GM12878 (cell line): ENCODE data around the gene TGFBR3. TPM values are rescaled to one million over a fixed set of nuclear protein-coding genes. Genes with fewer than 3 reads are reported as not detected.

ENCODE experiments used
- ATAC-seq: fragments of 200-7000 bp; cut with Tn5 transposase; 3 replicates; pipeline ENCODE4 v1.9.1; 2020; ENCODE audit warnings: mild to moderate bottlenecking, moderate library complexity
- BruUV-seq: library from RNA; stranded (reverse); fragments of 400-500 nt; replicated peaks from 2 replicates; lab custom pipeline; 2021; lab: Mats Ljungman, UMichigan
- CTCF ChIA-PET: fragments of 300-600 bp; sonication (Branson Sonifier 250); formaldehyde crosslinking; extraction: SDS; loops from one replicate; lab custom pipeline; 2021; ENCODE audit warnings: inconsistent platforms; lab: Yijun Ruan, JAX
- POLR2A ChIA-PET: fragments of 350-600 bp; formaldehyde crosslinking; extraction: SDS; loops from one replicate; lab custom pipeline; 2021; ENCODE audit warnings: inconsistent platforms; lab: Charles Lee
- RAD21 ChIA-PET: fragments of 300-600 bp; sonication (Branson Sonifier 250); formaldehyde crosslinking; loops from one replicate; lab custom pipeline; 2023; ENCODE audit warnings: antibody characterized with exemption; ENCODE audit not compliant: unreplicated experiment; lab: Charles Lee
- SMC1A ChIA-PET: fragments of 300-600 bp; sonication (Branson Sonifier 250); formaldehyde crosslinking; loops from one replicate; lab custom pipeline; 2023; ENCODE audit not compliant: unreplicated experiment, uncharacterized antibody; lab: Charles Lee
- DNase-seq: peaks from one replicate; pipeline ENCODE4 v3.0.0-alpha.2; 2011; ENCODE audit warnings: low read depth, low spot score
- FAIRE-seq: peaks from 3 replicates; lab custom pipeline; 2011; peaks lifted over from hg19 to GRCh38; lab: Jason Lieb, UNC
- H2AFZ ChIP-seq: 2 replicates; pipeline ENCODE4 v1.6.0; 2011; ENCODE audit warnings: low read depth, low read length, control low read depth; ENCODE audit not compliant: control insufficient read depth
- H3K27ac ChIP-seq: 2 replicates; pipeline ENCODE4 v1.5.1; 2011; ENCODE audit warnings: control low read depth; ENCODE audit not compliant: control insufficient read depth, insufficient read depth
- H3K27me3 ChIP-seq, 2 experiments: replicated peaks in 1 of 2; 2 replicates each; pipeline versions ENCODE4 v1.6.0 to v1.6.1; 2011; ENCODE audit warnings: low read length in 1 of 2; ENCODE audit not compliant: control insufficient read depth in 2 of 2, insufficient read depth in 2 of 2
- H3K36me3 ChIP-seq, 2 experiments: 2 replicates each; pipeline ENCODE4 v1.5.1; 2011; ENCODE audit warnings: low read length in 1 of 2; ENCODE audit not compliant: control insufficient read depth in 2 of 2, insufficient read depth in 2 of 2
- H3K4me1 ChIP-seq: 2 replicates; pipeline ENCODE4 v1.6.1; 2011; ENCODE audit warnings: mild to moderate bottlenecking, low read length, moderate library complexity, mixed read lengths; ENCODE audit not compliant: control insufficient read depth, insufficient read depth
- H3K4me2 ChIP-seq: 2 replicates; pipeline ENCODE4 v1.6.0; 2011; ENCODE audit warnings: control low read depth; ENCODE audit not compliant: control insufficient read depth, insufficient read depth
- H3K4me3 ChIP-seq: fragments of 200-600 bp; sonication (generic); 2 replicates; pipeline ENCODE4 v1.5.1; 2016
- H3K79me2 ChIP-seq: 2 replicates; pipeline ENCODE4 v1.6.0; 2011; ENCODE audit warnings: low read length; ENCODE audit not compliant: control insufficient read depth, insufficient read depth
- H3K9ac ChIP-seq: 2 replicates; pipeline ENCODE4 v1.8.0; 2011; ENCODE audit warnings: low read length, control low read depth, mixed read lengths; ENCODE audit not compliant: control insufficient read depth, insufficient read depth
- H3K9me3 ChIP-seq: replicated peaks from 3 replicates; pipeline ENCODE4 v1.5.1; 2011; ENCODE audit warnings: mild to moderate bottlenecking, low read length; ENCODE audit not compliant: control insufficient read depth, insufficient read depth
- H4K20me1 ChIP-seq: 2 replicates; pipeline ENCODE4 v1.6.0; 2011; ENCODE audit not compliant: control insufficient read depth, insufficient read depth
- BACH1 ChIP-seq: fragments of 450-650 bp; IDR thresholded peaks from 2 replicates; pipeline ENCODE4 v1.6.1; 2017; ENCODE audit warnings: mild to moderate bottlenecking, borderline replicate concordance
- EZH2 ChIP-seq: IDR thresholded peaks from 2 replicates; pipeline ENCODE4 v1.6.1; 2012; ENCODE audit warnings: low read depth, mild to moderate bottlenecking, control low read depth, inconsistent platforms, low read length, borderline replicate concordance; ENCODE audit not compliant: control insufficient read depth
- HDGF ChIP-seq: fragments of 450-650 bp; IDR thresholded peaks from 2 replicates; pipeline ENCODE4 v1.6.1; 2016; ENCODE audit warnings: antibody characterized with exemption
- IRF3 ChIP-seq: fragments of 450-650 bp; IDR thresholded peaks from 2 replicates; pipeline ENCODE4 v1.6.1; 2014; ENCODE audit warnings: mild to moderate bottlenecking
- MEF2A ChIP-seq: IDR thresholded peaks from 2 replicates; pipeline ENCODE4 v1.6.1; 2011; ENCODE audit warnings: low read depth, mild to moderate bottlenecking, low read length, moderate library complexity; ENCODE audit not compliant: insufficient read depth
- RUNX3 ChIP-seq: IDR thresholded peaks from 2 replicates; pipeline ENCODE4 v1.6.1; 2012; ENCODE audit warnings: low read length, inconsistent platforms
- SKIL ChIP-seq: fragments of 450-650 bp; IDR thresholded peaks from 2 replicates; pipeline ENCODE4 v1.6.1; 2017; ENCODE audit warnings: mild to moderate bottlenecking, low read depth, inconsistent platforms; ENCODE audit not compliant: poor library complexity, severe bottlenecking
- SREBF1 ChIP-seq: IDR thresholded peaks from 2 replicates; pipeline ENCODE4 v1.6.1; 2012; ENCODE audit warnings: mild to moderate bottlenecking, low read length
- SRF ChIP-seq, 2 experiments: IDR thresholded peaks; 2 replicates each; pipeline ENCODE4 v1.6.1; 2011; ENCODE audit warnings: low read depth in 2 of 2, low read length in 2 of 2, mild to moderate bottlenecking in 1 of 2, moderate library complexity in 1 of 2
- USF2 ChIP-seq: IDR thresholded peaks from 2 replicates; pipeline ENCODE4 v1.6.1; 2011; ENCODE audit warnings: low read depth, low read length, improper control_type of control experiment, borderline replicate concordance
- WGBS: methylation state at CpG from one replicate; pipeline ENCODE4 v1.1.6; 2016; ENCODE audit warnings: low lambda C conversion rate; ENCODE audit not compliant: insufficient replicate concordance, insufficient coverage; ENCODE audit errors: missing lambda C conversion rate; 5-methylcytosine and 5-hydroxymethylcytosine counted together
- in situ Hi-C: fragments of 300-500 bp; cut with MboI; formaldehyde crosslinking; loops from 9 replicates; pipeline ENCODE4 v1.14.3; 2018; ENCODE audit warnings: mixed read lengths
- intact Hi-C: fragments of 100-400 bp; cut with micrococcal nuclease; formaldehyde crosslinking; loops from one replicate; pipeline ENCODE4 v1.14.2; 2022; ENCODE audit not compliant: unreplicated experiment
- polyA plus RNA-seq, 11 experiments: library from polyadenylated mRNA; depleted of rRNA in 4 of 11; unstranded in 6 of 11; stranded (reverse) in 5 of 11; fragments of >200 nt; fragmentation: Nextera tagmentation in 4 of 11; fragmentation: Illumina TruSeq in 1 of 11; extraction: Ambion mirVana in 4 of 11; extraction: Trizol in 1 of 11; gene quantifications; 1 replicate in 1 of 11; 2 replicates in 10 of 11; pipeline versions ENCODE4 v1.2.1 to v1.2.3, GENCODE V29; 2011 to 2016; ENCODE audit warnings: inconsistent platforms in 2 of 11, missing spikeins in 2 of 11, low read depth in 1 of 11
- total RNA-seq, 4 experiments: library from RNA; depleted of rRNA in 3 of 4; stranded (reverse); fragments of >200 nt in 3 of 4; fragmentation: Illumina TruSeq in 1 of 4; extraction: Trizol in 1 of 4; gene quantifications; 2 replicates each; pipeline versions ENCODE4 v1.2.1 to v1.2.3, GENCODE V29; 2013 to 2021

Gene TGFBR3
- total and polyA plus RNA-seq, 10 of the 15 experiments (the other 5 are each of a cell fraction or from before 2014, with no cell fraction given), result 2.7 to 16.5 (median 12.6) TPM

GRCh38 chr1:91821126-91821868 is 64.7 kb downstream of the TGFBR3 start:
- no peak overlapping the region for H2AFZ ChIP-seq
- ATAC-seq (peak; percentile 58), DNase-seq (no peak), FAIRE-seq (no peak)
- no peaks in the 10 kb centered on the region for H3K36me3 ChIP-seq
- no TSS peak for BruUV-seq
- SMC1A ChIA-PET, result no interaction called here
- RAD21 ChIA-PET, result no interaction called here
- no peaks in the 10 kb centered on the region for H3K9me3 ChIP-seq
- intact Hi-C loops, result no loop called here
- in situ Hi-C loops, result no loop called here
- H3K27me3 ChIP-seq, result no peaks in the 10 kb centered on the region
- 43% methylated on average over 6 of the region's 6 CpGs for WGBS
- POLR2A ChIA-PET, result interaction anchor here (1.2 kb wide), 1 partner anchor 25 kb away, joined by 3 read pairs; no protein-coding TSS in a partner anchor
- no peak overlapping the region for H3K27ac ChIP-seq
- H4K20me1 ChIP-seq, result no peaks in the 10 kb centered on the region
- TF ChIP-seq RUNX3 (peak; percentile 38; the same call in 1 of the 2 replicates), EZH2 (no peak)
- H3K79me2 ChIP-seq, result no peaks in the 10 kb centered on the region
- CTCF ChIA-PET, result no interaction called here
- no peak overlapping the region for H3K4me3 ChIP-seq
- peaks cover 4% of the 10 kb centered on the region; the same call in 1 of the 2 replicates for H3K4me1 ChIP-seq
- H3K4me2 ChIP-seq, result no peak overlapping the region
- H3K9ac ChIP-seq, result no peak overlapping the region

- Histone ChIP-seq H3K9ac (no peak overlapping the region), H3K4me2 (no peak overlapping the region), H4K20me1 (no peaks in the 10 kb centered on the region), H3K4me3 (no peak overlapping the region), H2AFZ (no peak overlapping the region), H3K36me3 (no peaks in the 10 kb centered on the region), H3K4me1 (peaks cover 4% of the 10 kb centered on the region; the same call in 1 of the 2 replicates), H3K27ac (no peak overlapping the region), H3K27me3 (no peaks in the 10 kb centered on the region), H3K9me3 (no peaks in the 10 kb centered on the region), H3K79me2 (no peaks in the 10 kb centered on the region)
- DNase-seq (no peak), ATAC-seq (no peak), FAIRE-seq (no peak)
- WGBS, result 68% methylated on average over 11 of the region's 11 CpGs
- intact Hi-C loops, result no loop called here
- ChIA-PET SMC1A (interaction anchor here (0.6 kb wide), 1 partner anchor 1124 kb away, joined by 3 read pairs; no protein-coding TSS in a partner anchor), POLR2A (interaction anchor here (0.7 kb wide), 1 partner anchor 73 kb away, joined by 3 read pairs; no protein-coding TSS in a partner anchor), CTCF (no interaction called here), RAD21 (interaction anchor here (1.5 kb wide), 1 partner anchor 14 kb away, joined by 4 read pairs; no protein-coding TSS in a partner anchor)
- in situ Hi-C loops, result no loop called here
- no TSS peak for BruUV-seq
- TF ChIP-seq HDGF (no peak), MEF2A (no peak), IRF3 (no peak), SREBF1 (no peak), BACH1 (no peak), SRF (IDR thresholded peaks at IDR 0.05; ENCODE audit: low read depth in 2 of 2, low read length in 2 of 2) (no peak), EZH2 (no peak), USF2 (no peak), SKIL (no peak)
These were observed 66.7 kb downstream of the TGFBR3 start for GRCh38 chr1:91819038-91819788.
